Amniotic stem cell (primary cell): Measurements from ENCODE around the gene DOK3.
A peak's percentile ranks its signal among the peaks of the same experiment; 100 is the strongest.

Source experiments
- DNase-seq: peaks from one replicate; lab custom pipeline; 2025; lab: John Stamatoyannopoulos, UW

DOK3 gene

DNA sequence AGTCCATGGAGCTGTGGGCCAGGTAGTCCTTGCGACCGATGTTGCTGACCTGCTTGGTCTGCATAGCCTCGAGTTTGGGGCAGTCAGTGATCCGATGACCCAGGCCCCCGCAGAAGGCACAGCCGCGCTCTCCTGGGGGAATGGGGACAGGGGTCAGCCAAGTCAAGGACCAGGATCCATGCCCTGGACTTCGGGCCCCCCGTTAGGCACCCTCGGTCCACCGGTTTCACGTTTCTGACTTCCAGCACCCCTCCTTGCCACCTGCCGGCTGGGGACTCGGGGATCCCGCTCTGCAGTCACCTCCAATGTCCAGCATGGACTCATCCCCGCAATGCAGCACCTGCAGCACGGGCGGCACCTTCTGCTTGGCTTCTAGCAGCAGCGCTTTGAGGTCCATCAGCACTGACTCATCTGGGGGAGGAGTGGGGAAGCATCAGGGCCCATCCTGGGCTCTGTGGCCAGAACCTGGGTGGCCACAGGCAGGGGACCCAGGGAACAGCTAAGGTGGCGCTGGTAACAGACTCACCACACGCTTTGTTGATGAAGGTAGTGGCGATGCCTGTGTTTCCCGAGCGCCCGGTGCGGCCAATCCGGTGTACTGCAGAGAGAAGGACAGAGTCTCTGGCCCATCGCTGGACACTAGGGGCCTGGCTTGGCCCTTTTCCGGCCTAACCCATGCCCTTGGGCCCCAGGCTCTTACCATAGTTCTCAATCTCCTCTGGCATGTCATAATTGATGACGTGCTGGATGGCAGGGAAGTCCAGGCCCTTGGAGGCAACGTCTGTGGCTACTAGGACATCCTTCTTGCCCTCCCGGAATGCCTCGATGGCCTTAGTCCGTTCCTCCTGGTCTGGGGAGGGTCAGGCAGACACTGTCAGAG, 2.4 kb upstream of the DOK3 start:
- DNase-seq: no peak

DNA sequence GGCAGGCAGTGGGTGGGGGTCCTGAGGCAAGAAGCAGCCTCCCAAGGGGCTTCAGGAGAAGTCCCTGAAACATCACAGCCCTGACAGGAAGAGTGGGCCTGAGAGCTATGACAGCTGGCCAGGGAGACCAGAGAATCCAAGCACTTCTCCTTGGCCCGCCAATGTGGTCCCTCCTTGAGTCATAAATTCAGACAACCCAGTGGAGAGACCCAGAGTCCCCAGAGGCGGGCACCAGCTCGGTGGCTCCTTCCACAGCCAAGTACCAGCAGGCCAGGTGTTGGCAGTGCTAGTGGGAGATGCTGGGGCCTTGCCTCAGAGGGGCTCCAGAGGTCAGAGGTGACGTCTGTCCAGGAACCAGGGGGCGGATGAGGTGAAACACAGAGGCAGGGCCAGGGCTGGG, 1.6 kb upstream of the DOK3 start:
- no peak for DNase-seq

DNA sequence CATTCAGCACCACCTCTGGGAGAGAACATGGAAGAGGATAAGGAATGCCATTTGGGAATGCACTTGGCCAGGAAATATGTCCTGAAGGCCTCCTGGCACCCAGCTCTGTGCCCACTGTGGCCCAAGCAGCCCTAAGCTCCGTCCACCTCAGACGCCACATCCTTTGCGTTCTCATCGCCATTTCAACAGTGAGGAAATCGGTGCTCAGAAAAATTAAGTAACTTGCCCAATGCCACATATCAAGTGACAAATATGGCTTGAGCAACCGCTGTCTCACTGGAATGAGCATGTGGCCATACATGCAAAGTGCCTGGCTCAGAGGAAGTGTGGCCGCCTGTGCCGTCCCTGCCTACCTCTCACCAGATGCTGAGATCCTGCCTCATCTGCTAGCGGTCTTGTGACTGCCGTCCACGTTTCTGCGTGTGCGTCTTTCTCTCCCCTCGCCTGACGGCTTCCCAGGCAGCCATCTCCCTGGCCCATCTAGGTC, 984 bp upstream of the DOK3 start:
- DNase-seq: no peak

DNA sequence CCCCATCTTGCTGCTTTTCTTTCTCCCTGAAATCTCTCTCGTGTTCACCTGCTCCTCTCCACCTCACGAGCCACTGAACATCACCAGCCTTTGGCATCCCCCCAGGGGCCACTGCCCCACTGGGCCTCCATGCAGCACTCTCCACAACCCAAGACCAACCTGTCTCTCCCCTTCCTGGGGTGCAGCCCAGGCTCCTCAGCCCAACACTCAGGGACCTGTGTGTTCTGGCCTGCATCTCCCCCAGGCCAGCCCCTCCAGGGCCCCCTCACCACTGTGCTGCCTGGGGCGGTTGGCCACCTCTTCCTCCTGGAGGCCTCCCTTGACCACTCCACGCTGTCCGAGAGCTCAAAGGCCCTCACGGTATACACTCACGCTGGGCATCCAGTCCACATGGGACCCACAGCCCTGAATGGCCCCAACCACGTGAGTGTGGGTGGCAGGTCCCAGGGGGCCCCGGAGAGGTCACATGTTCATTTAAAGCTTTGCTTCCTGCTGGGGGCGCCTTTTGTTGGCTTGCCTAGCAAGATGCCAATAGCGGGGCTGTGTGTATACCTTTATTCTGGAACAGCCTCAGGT, 453 bp upstream of the DOK3 start:
- DNase-seq: no peak

DNA sequence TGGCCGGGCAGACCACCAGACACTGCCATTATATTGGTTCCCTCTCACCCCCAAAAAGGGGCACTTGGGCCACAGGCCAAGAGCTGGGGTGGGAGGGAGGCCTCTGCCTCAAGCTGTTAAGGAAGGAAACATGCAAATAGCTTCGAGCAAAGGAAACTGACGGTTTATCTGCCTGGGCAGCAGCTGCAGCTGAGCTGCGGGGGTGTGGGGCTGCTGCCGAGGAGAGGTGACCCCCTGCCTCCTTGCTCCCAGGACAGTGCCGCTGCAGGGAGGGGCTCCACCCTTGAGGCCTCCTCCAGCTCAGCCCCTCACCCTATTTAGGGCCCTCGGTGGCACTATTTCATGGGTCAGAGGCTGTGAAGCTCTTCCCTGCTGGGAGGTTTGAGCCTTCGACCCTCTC, 789 bp downstream of the DOK3 start:
- DNase-seq: no peak

GRCh38 chr5:177508221-177508611, 1.4 kb downstream of the DOK3 start:
- no peak for DNase-seq

DNA sequence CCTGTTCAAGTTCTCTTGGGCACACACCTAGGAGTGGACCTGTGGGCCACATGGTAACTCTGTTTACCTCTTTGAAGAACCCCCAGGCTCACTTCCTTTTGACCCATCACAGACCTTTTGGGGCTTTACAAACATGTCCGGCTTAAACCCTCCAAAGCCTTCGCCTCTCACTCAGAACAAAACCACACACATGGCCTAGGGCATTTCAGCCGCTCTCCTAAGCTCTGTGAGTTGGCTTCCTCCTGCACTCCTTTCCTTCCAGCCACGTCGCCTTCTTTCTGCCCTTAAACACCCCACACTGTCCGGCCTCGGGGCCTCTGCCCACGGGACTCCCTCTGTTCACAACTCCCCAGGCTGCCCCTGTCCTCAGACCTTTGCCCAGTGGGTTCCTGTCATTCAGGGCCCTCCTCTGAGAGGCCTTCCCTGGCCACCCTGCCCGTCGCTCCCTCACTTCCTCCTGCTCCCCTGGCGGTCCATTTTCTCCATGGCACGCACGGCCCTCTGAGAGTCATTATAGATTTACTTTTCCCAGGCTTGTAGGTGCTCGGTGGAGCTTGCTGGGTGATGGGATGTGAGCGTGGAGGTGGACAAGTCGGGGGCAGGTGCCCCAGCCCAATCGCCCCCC, 1.9 kb downstream of the DOK3 start:
- no peak for DNase-seq

GRCh38 chr5:177507165-177507564, 2.5 kb downstream of the DOK3 start:
- no peak for DNase-seq

- DNase-seq: no peak
Observed at GRCh38 chr5:177505075-177505474, 4.6 kb downstream of the DOK3 start.

- no peak for DNase-seq
Observed at GRCh38 chr5:177504086-177505056, 5.3 kb downstream of the DOK3 start.

- no peak for DNase-seq
Observed at GRCh38 chr5:177503351-177504085, 6.1 kb downstream of the DOK3 start.

DNA sequence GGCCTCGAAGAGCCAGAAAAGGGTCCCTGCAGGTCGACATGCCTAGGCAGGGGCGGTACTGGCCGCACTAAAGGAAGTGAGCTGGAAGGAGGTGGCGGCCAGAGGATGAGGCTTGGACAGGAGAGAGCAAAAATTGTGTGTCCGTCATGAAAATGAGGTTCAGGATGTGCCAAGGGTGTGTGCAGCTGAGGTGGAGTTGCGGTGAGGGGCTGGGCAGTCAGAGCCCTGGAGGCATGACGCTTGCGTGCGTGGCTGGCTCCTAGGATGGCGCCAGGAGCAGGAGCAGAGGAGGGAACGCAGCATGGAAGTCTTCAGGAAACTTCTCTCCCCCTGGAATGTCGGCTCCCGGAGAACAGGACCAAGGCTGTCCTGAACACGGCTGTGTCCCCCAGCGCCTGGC, 6.7 kb downstream of the DOK3 start:
- no peak for DNase-seq

- no peak for DNase-seq
Observed at GRCh38 chr5:177501874-177502678, 7.5 kb downstream of the DOK3 start.

- peak; percentile 54 for DNase-seq
Observed at GRCh38 chr5:177500685-177501522, 8.7 kb downstream of the DOK3 start.

DNA sequence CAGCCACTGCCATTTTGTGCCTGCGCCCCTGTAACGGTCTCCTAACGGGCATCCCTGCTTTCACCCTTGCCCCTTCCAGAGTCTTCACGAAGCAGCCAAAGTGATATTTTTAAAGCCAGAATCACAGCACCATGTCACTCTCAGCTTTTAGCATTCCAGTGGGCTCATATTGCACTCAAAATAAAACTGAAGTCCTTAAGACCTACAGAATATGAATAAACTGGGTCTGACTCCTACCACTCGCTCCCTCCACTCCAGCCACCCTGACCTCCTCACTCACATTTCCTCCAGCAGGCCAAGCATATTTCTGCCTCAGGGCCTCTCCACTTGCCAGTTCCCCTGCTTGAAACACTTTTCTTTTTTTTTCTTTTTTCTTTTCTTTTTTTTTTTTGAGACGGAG, 9.8 kb downstream of the DOK3 start:
- no peak for DNase-seq

DNA sequence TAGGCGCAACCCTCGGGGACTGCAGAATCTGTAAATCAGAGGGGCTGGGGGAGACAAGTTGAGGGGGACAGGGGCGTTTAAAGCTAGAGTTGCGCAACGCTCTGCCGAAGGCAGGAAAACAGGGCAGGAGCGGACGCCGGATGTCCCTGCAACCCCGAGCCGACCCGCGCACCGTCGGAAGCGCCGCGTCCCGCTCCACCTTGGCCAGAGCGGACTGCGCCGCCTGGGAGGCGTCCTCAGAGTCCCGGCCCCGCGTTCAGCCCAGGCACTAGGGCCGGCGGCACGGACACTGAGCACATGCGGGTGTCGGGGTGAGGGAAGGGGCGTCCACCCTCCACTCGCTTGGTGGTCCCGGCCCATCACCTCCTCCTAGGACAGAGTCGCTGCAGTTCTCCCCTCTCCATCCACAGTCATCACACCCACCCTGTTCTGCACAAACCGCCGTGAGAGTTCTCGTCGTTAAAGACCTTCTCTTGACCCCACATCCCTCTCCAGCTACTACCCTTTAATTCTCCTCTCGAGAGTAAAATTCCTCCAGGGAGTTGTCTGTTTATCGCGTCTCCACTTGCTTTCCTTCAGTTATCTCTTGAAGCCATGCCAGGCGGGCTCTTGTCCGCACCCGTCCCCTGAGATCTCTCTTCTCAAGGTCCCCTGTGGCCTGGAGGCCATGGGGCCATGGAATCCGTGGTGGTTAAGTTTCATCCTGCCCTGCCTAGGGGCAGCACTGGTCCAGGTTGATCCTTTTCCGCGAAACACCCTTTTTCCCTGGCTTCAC, 11.4 kb downstream of the DOK3 start:
- no peak for DNase-seq

- DNase-seq: peak; percentile 94
Observed at GRCh38 chr5:177497292-177498012, 12.2 kb downstream of the DOK3 start, which contains the start of gene PDLIM7. PDLIM7 (minus strand) TSS chr5:177497604; CDS start chr5:177496512, 1,092 bp downstream.
